GM12874 (cell line): ENCODE measurements around the gene ARFIP2.
A peak's percentile ranks its signal among the peaks of the same experiment; 100 is the strongest.

ENCODE experiments used
- TF ChIP-seq, protein P1 (sequence below): IDR thresholded peaks from 2 replicates; pipeline ENCODE4 v1.5.1; 2011; ENCODE audit warnings: low read depth, mild to moderate bottlenecking, control low read depth, low read length, moderate library complexity; ENCODE audit not compliant: insufficient read depth

The ARFIP2 gene

DNA sequence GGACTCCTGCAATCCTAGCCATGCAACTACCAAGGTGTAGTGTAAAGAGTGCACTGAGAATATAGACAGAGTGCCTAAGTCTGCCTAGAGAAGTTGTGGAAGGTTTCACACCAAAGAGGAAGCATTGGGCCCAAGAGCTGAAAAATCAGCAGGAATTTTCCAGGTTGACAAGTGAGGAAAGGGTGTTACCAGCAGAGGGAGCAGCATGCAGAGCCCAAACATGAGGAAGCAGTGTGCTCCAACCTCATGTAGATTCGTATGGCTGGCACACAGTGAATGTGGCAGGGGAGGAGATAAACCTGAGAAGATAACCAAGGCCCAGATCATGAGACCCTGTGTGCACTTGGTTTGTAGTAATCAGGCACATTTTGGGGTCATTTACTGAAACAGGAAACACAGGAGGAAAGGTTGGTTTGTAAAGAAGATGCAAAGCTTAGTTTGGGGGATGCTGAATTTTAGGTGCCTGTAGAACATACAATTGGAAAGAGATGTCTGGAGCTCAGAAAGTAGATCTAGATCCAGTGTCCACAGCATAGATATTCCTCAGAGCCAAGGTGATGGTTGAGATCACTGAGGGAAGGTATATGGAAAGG is 42.1 kb downstream of the ARFIP2 start:
- TF ChIP-seq, protein P1, sequence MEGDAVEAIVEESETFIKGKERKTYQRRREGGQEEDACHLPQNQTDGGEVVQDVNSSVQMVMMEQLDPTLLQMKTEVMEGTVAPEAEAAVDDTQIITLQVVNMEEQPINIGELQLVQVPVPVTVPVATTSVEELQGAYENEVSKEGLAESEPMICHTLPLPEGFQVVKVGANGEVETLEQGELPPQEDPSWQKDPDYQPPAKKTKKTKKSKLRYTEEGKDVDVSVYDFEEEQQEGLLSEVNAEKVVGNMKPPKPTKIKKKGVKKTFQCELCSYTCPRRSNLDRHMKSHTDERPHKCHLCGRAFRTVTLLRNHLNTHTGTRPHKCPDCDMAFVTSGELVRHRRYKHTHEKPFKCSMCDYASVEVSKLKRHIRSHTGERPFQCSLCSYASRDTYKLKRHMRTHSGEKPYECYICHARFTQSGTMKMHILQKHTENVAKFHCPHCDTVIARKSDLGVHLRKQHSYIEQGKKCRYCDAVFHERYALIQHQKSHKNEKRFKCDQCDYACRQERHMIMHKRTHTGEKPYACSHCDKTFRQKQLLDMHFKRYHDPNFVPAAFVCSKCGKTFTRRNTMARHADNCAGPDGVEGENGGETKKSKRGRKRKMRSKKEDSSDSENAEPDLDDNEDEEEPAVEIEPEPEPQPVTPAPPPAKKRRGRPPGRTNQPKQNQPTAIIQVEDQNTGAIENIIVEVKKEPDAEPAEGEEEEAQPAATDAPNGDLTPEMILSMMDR, result peak; percentile 65

DNA sequence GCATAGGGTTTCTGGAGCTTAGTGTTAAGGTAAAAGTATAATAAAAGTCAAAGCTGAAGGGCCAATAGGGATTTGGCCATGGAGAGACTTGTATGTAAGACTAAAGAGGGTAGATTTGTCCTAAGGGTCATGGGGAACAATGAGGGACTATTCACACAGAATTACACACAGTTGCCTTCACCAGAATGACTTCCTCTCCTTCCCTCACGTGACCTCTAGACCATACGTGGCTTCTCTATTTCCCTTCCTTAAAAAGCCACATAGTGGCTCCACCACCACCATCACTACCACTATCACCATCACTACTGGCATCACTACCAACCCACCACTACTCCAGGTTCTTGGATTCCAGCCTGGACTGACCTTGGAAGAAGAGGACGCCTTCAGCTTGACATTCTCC is 43.1 kb downstream of the ARFIP2 start:
- TF ChIP-seq, protein P1, result no peak

DNA sequence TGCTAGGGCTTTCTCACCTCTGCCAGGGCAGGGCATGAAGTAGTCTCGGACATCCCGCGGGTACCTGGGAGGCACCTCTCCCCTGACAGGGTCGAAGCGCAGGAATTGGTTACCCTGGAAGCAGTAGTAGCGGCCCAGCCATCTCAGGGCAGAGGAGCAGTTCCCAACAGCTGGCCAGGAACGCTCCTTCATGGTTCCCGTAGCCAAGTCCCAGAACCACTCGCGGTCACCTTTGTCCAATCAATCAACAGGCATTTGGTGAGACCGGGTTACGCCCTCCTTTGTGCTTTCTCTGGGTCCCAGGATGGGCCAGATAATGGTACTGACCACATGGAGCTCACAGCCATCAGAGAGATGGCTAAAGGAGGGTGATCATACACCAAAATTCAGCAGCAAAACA is 43.7 kb downstream of the ARFIP2 start:
- TF ChIP-seq, protein P1, result no peak

DNA sequence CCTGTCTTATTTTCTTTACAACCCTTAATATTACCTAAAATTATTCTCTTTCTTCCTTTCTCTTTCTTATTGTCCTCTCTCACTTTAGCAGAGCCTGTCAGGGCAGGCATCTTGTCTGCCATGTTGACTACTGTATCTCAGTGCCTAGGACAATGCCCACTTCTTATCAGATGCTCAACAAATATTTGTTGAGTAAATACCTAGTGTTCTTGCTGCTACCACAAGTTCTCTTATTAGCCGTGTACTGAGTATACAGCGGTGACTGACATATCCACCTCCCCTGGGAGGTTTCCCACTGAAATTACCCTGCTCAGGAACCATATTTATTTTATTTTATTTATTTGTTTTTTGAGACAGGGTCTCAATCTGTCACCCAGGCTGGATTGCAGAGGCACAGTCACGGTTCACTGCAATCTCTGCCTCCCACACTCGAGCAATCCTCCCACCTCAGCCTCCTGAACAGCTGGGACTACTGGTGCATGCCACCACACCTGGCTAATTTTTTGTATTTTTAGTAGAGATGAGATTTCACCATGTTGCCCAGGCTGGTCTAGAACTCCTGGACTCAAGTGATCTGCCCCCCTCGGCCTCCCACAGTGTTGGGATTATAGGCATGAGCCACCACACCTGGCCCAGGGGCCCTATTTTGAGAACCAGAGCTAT is 47.0 kb downstream of the ARFIP2 start:
- TF ChIP-seq, protein P1, result no peak

DNA sequence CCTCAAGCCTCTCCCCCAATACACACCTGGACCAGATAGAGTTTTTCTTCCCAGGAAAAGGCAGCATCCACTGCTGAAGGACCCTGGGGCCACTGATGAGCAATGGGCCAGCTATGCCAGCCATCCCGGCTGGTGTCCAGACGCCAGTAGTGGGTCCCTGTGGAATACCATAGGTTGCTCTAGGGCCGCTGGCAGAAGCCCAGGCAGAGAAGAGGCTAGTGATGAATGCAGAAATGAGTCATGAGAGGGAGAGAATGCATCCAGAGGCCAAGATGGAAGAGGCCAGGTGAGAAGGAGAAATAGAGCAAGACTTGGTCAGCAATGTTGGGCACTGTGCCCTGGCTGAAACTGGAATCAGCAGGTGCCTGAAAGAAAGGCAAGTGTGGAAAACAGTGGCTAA is 49.3 kb downstream of the ARFIP2 start:
- TF ChIP-seq, protein P1, result no peak

DNA sequence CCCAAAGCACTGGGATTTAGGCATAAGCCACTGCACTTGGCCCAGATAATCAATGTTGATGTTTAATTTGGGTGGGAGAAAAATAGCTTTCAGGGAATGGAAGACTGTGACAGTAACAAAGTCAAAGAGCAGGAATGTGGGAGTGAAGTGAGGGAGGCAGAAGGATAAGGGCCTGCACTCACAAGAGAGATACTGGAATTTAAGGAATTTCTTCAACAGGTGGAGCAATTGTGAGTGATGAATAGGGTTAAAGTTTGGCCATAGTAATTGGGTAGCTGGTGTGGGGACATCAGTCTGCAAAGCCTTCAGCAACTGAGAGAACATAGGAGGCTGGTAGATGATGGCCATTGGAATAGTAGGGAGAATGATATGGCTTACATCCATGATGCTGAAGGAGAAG is 53.6 kb downstream of the ARFIP2 start:
- TF ChIP-seq, protein P1, result no peak
